Measurements from ENCODE around the gene HDAC4.

Gene HDAC4

DNA sequence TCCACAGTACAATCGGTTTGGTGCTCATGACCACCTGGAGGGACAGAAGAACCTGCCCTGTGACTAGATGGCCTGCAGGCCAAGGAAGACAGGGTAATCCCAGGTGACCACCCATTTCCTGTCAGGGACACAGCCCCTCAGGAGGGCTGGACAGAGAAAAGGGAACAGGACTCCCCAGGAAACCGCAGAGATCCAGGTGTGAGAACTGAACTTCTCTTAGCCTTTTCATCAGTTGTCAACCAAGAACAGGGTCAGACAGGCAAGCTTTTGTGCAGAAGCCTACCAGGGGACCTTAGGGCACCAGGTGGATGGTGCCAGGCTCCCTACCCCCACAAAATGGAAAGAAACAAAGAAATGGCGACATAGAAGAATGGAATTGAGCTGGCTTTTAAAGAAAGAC, 132.3 kb downstream of the HDAC4 start:
- H3K4me1 Mint-ChIP-seq, result peaks cover 77% of the 10 kb centered on the region
- H3K27me3 Mint-ChIP-seq, result peaks cover 11% of the 10 kb centered on the region
- H3K9me3 Mint-ChIP-seq, result no peaks in the 10 kb centered on the region
- H3K27ac Mint-ChIP-seq, result no peak overlapping the region
- ATAC-seq (no peak), DNase-seq (no peak)
- H3K36me3 Mint-ChIP-seq (ENCODE audit: low read depth), result peaks cover 4% of the 10 kb centered on the region
- no peak overlapping the region for H3K4me3 Mint-ChIP-seq

DNA sequence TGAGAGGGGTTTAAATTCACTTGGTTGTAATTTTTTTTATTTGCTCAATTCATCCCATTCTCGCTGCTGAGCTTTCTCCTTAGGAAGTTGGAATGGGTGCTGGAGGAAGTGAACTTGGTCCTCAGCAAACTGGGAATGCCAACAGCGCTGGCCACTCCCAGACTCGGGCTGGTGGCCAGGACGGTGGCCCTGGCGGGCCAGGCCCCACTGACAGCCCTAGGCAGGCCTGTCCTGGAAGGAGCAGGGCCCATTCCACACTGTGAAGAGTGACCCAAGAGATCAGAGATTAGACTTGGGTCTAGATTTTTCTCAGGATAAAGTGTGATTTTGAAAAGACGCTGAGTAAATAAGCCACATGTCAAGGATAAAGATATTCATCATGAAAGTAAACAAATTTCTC, 132.7 kb downstream of the HDAC4 start:
- DNase-seq, result no peak
- peaks cover 76% of the 10 kb centered on the region for H3K4me1 Mint-ChIP-seq

DNA sequence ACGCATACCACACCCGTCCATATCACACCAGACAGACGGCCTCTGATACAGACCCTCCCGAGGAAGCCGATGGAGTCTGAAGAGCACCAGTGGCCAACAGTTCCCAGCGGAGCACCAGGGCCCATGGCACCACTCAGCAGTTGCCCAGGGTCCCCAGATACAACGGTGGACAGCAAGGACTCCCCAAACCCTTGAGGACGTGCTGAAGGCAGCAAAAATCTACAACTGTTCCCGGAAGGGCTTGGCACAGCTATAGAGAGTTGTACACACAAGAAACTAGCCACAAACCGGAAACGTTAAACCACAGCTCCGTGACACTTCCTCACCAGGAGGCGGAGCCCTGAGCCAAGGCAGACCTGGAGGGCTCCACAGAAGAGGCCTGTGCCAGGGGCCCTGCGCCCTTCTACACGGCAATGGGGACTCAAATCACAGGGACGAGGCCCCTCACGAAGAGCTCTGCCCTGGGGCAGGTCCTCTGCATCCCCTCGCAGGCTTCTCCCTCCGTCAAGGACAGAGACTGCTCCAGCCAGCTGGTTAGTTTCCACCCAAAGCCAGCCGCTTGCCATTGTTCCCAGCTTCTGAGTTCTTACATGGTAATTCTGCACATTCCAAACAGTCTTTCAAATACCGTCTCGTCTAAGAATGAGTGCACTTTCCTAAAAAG, 133.4 kb downstream of the HDAC4 start:
- Mint-ChIP-seq H3K27me3 (peaks cover 14% of the 10 kb centered on the region), H3K4me3 (peak overlapping the region; percentile 69), H3K27ac (peak overlapping the region; percentile 83), H3K36me3 (ENCODE audit: low read depth) (peaks cover 4% of the 10 kb centered on the region), H3K9me3 (no peaks in the 10 kb centered on the region), H3K4me1 (peaks cover 75% of the 10 kb centered on the region)
- ATAC-seq, result peak; percentile 90
- peak; percentile 88 for DNase-seq

More for the DNA sequence above, 132.7 kb downstream of the HDAC4 start:
- no peaks in the 10 kb centered on the region for H3K9me3 Mint-ChIP-seq
- no peak overlapping the region for H3K27ac Mint-ChIP-seq
- H3K27me3 Mint-ChIP-seq, result peaks cover 14% of the 10 kb centered on the region
- no peak overlapping the region for H3K4me3 Mint-ChIP-seq
- peaks cover 4% of the 10 kb centered on the region for H3K36me3 Mint-ChIP-seq (ENCODE audit: low read depth)
- no peak for ATAC-seq

DNA sequence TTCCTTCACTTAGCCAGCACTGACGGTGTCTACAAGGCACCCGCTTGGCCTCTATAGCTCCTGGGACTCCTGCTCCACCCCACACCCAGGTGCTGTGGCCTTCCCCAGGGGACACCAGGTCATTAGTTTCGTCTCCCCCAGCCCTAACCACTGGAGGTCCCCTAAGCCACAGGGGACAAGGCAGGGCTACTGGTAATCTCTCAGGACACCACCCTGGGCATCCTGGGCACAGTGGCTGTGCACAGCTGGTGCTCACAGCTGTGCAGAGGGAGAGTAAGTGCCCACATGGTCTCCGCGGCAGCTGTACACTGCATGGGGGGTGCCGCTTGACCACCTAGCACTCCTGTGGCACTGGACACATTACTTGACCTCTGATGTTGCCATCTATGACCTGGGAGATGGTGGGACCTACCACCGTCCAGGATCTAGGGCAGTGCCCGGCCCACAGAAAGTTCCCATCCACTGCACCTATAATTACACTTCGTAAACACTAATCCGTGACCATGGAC, 134.0 kb downstream of the HDAC4 start:
- H3K9me3 Mint-ChIP-seq, result no peaks in the 10 kb centered on the region
- H3K4me1 Mint-ChIP-seq, result peaks cover 75% of the 10 kb centered on the region
- H3K27me3 Mint-ChIP-seq, result peaks cover 14% of the 10 kb centered on the region
- peaks cover 4% of the 10 kb centered on the region for H3K36me3 Mint-ChIP-seq (ENCODE audit: low read depth)
- peak overlapping the region; percentile 69 for H3K4me3 Mint-ChIP-seq
- DNase-seq, result no peak
- H3K27ac Mint-ChIP-seq, result peak overlapping the region; percentile 83
- no peak for ATAC-seq

DNA sequence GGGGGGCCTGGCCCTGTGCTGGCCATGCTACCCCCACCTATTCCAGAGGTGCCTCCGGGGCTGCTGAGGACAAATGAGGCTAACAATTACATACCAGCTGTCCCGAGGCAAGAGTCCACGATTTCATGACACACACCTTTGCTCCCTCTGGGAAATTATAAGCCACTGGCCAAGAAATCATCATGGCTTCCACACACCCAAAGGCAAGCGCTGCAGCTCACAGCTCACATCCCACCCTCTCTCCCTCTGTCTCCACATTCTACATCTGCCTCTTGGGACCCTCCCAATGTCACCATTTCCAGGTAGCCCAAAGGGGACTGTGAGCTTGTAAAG, 134.4 kb downstream of the HDAC4 start:
- no peak for DNase-seq
- no peak for ATAC-seq
- Mint-ChIP-seq H3K9me3 (no peaks in the 10 kb centered on the region), H3K27me3 (peaks cover 11% of the 10 kb centered on the region), H3K36me3 (ENCODE audit: low read depth) (peaks cover 4% of the 10 kb centered on the region), H3K4me1 (peaks cover 75% of the 10 kb centered on the region), H3K4me3 (peak overlapping the region; percentile 69), H3K27ac (peak overlapping the region; percentile 83)

DNA sequence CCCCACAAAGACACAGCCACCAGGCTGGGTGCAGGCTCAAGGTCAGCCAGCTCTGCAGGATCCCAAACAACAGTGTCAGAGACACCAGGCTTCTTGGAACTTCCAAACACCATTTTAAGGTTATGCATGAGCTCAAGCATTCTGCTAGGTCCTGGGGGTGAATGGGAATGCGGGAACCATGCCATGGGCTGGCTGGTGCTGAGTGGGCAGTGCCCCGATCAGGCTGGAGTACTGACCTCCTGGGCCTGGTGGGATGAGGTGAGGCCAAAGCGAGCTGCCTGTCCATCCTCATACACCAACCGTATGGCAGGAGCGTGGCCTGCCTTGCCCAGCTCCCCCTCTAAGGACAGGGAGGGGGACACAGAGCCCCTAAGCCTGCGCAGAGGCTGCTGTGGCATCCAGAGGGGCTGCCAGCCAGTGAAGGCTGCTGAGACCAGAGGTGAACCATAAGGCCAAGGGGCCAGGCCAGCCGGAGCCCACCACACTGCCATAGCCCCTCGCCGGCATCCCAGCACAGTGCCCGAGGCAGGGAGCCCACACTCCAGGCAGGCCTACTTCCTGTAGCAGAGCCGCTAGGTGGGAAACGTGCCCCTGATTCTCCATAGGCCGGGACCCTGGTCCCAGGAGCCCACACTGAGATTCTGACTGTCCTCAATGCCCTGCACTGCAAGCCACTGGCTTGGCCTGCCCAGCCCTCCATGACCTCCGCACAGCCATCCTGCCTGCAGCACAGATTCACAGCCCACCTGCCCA, 135.0 kb downstream of the HDAC4 start:
- Mint-ChIP-seq H3K4me1 (peaks cover 78% of the 10 kb centered on the region), H3K9me3 (no peaks in the 10 kb centered on the region), H3K27me3 (peaks cover 9% of the 10 kb centered on the region), H3K36me3 (ENCODE audit: low read depth) (peaks cover 5% of the 10 kb centered on the region), H3K27ac (peak overlapping the region; percentile 82), H3K4me3 (peak overlapping the region; percentile 70)
- no peak for DNase-seq
- ATAC-seq, result no peak

DNA sequence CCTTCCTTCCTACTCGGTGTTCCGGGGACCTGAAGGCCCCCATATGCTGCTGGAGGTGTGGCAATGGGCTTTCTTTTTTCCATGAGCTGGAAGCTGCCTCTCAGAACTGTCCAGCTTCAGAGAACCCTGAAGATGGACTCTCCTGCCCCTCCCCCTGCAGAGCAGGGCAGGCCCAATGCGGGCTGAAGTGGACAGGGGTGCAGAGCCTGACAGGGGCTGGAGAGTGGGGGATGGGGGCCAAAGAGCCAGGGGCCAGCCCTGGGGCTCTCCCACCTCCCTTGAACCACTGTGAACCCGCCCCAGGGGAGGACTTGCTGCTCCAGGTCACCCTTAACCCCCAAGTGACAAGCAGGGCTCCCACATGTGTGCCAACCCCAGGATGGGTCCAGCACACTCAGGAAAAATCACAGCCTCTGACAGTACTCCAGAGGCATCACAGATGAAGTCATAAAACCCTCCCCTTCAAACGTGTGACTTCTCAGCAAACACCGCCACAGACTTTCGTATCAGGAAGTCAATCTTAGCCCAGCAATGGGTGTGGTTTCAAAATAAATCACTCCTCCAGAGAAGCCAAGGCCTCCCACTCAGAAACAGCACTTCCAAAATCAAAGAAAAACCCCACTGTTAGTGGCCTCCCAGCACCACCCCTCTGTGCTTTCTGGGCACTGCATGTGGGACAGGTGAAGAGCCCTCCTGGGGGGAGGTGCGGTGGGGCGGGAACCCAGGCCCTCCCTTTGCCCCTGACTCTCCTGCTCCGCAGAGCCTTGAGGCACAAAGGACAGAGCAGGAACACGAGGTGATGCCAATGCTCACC, 135.8 kb downstream of the HDAC4 start:
- ATAC-seq, result peak; percentile 62
- Mint-ChIP-seq H3K4me1 (peaks cover 84% of the 10 kb centered on the region), H3K27ac (peak overlapping the region; percentile 82), H3K4me3 (peak overlapping the region; percentile 70), H3K36me3 (ENCODE audit: low read depth) (peaks cover 5% of the 10 kb centered on the region), H3K9me3 (no peaks in the 10 kb centered on the region), H3K27me3 (peaks cover 9% of the 10 kb centered on the region)
- peak; percentile 60 for DNase-seq

DNA sequence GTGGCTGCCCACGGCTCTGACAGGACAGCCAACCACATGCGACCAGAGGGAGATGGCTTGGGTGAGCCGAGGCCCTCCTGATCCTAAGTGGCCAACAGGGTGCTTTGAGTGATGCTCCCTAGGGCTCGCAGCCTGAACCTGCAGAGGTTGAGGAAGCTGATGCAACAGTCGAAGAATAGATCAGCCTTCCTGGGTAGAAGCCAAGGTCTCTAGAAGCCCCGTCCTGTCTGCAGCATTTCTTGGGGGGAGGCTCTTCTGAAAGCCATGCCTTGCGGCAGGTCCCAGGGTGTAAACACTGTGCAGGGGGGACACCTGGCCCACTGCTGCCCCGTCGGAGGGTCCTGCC, 136.4 kb downstream of the HDAC4 start:
- DNase-seq (no peak), ATAC-seq (peak; percentile 13)
- H3K4me3 Mint-ChIP-seq, result peak overlapping the region; percentile 52
- H3K9me3 Mint-ChIP-seq, result no peaks in the 10 kb centered on the region
- peaks cover 6% of the 10 kb centered on the region for H3K27me3 Mint-ChIP-seq
- peaks cover 86% of the 10 kb centered on the region for H3K4me1 Mint-ChIP-seq
- peaks cover 5% of the 10 kb centered on the region for H3K36me3 Mint-ChIP-seq (ENCODE audit: low read depth)
- H3K27ac Mint-ChIP-seq, result peak overlapping the region; percentile 82

DNA sequence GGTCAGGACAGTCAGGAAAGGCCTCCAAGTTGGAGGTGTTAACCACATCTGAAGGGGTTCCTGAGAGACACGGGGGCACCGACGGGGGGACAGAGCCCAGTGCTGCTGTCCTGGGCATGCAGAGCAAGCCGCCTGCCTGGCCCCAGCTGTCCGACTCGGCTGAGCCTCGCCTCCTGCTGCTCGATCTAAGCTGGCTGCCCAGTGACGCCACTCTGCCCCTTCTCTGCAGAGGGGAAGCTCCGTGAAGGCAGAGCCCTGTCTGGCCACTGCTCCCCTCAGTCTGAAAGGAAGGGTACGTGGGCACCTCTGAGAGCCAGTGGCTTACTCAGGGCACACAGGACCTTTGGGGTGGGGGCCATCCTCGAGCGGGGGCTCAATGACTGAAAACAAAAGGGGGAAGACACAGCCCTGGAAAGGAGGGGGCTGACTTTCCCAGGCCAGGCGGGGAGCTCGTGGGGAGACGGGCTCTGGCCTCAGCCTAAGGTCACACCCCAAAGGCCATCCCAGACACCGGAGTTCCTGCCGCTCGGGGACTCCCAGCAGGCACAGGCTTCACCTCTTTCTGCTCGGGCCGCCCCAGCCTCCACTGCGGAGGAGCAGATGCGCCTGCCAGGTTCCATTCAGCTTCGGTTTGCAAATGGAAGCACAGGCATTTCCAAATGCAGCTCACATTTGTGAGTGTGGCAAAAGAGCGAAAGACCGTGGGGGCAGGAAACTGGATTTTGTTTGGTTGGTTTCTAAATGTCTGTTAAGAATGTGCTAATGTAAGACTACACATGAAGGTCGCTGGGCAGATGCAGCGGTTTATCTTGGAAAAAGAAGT, 136.9 kb downstream of the HDAC4 start:
- Mint-ChIP-seq H3K4me3 (peak overlapping the region; percentile 52), H3K4me1 (peaks cover 86% of the 10 kb centered on the region)
- DNase-seq, result no peak

DNA sequence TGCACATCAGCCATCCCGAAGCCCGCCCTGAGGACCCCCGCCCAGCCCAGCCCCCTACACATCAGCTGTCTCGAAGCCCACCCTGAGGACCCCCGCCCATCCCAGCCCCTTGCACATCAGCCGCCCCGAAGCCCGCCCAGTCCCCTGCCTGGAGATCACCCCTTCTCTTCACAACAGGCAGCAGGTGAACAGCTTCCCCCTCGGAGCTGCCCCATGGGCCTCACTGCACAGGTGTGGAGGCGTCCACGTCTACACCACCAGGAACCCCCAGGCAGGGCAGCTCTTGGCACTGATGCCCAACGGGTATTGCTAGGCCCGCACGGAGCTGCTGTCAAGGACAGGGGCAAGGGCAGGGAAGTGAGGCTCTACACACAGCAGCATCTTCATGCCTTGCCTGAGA, 137.6 kb downstream of the HDAC4 start:
- peaks cover 86% of the 10 kb centered on the region for H3K4me1 Mint-ChIP-seq
- peaks cover 2% of the 10 kb centered on the region for H3K27me3 Mint-ChIP-seq
- DNase-seq (no peak), ATAC-seq (no peak)
- no peak overlapping the region for H3K4me3 Mint-ChIP-seq
- peaks cover 1% of the 10 kb centered on the region for H3K36me3 Mint-ChIP-seq (ENCODE audit: low read depth)
- H3K27ac Mint-ChIP-seq, result no peak overlapping the region
- H3K9me3 Mint-ChIP-seq, result no peaks in the 10 kb centered on the region

More for the DNA sequence above, 136.9 kb downstream of the HDAC4 start:
- Mint-ChIP-seq H3K27ac (peak overlapping the region; percentile 82), H3K36me3 (ENCODE audit: low read depth) (peaks cover 2% of the 10 kb centered on the region), H3K27me3 (peaks cover 2% of the 10 kb centered on the region), H3K9me3 (no peaks in the 10 kb centered on the region)
- ATAC-seq, result no peak

DNA sequence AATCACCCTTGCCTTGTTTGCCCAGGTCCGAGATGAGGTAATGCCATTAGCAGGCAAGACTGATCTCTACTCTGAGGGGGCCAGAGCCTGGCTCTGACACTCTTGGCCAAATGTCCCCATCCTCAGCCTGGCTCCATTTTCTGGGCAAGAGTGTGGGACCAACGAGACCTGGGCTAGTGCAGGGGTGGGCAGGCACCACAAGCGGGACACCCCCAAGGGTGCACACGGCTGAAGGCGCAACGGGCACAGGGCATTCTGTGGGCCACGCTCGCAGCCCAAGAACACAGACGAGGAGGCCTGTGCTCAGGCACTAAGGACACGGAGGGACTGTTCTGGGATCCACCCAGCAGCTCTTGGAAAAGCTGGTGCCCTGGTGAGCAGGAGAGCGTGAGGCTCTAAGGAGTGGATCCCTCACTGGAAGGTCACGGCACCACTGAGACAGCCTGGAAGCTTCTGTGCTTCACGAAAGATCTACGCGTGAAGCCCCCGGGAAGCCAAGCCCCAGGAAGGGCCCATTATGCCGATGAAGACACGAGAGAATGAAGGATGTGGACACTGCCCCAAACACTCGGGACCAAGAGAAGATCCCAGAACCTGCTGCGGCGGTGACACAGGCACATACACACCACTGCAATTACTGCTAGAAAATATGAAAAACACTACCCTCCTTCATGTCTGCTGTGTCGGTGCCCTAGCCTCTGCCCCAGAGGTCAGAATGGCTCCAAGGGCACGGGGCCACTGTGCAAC, 138.2 kb downstream of the HDAC4 start:
- Mint-ChIP-seq H3K9me3 (peaks cover 5% of the 10 kb centered on the region), H3K36me3 (ENCODE audit: low read depth) (peaks cover 2% of the 10 kb centered on the region), H3K27me3 (peaks cover 2% of the 10 kb centered on the region), H3K4me1 (peaks cover 86% of the 10 kb centered on the region), H3K27ac (no peak overlapping the region), H3K4me3 (no peak overlapping the region)
- DNase-seq, result no peak
- ATAC-seq, result no peak

DNA sequence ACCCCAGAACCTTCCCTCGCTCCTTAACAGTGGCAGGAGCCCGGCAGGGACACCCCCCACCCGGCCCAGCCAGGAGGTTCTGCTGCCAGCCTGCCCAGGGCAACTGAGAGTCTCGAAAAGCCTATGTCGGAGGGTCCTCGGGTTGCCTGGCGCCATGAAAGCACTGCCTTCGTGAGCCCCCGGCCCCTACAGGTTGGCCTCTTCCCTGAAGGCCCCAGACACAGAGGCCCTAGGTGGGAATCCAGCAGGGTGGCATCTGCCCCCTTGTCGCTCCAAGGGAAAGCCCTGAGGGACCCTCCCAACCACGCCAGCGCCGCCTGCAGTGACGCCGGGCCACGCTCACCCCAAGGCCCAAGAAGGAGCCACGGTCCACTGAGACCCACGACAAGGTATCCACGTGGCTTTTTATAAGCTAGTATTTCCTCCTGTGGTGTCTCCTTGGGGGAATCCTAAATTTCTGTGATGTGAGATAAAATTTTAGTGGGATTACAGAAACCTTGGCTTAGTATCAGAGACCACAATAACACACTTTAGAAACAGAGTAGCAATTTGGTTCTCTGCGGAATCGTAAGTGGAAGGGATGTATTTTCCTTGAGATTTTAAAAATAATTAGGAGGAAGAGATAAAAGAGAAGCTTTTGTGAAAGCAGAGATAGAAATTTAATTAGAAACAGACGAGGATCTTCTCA, 138.9 kb downstream of the HDAC4 start:
- Mint-ChIP-seq H3K4me3 (no peak overlapping the region), H3K9me3 (peaks cover 8% of the 10 kb centered on the region), H3K27me3 (peaks cover 2% of the 10 kb centered on the region), H3K36me3 (ENCODE audit: low read depth) (peaks cover 5% of the 10 kb centered on the region), H3K27ac (no peak overlapping the region), H3K4me1 (peaks cover 86% of the 10 kb centered on the region)
- ATAC-seq (no peak), DNase-seq (no peak)

DNA sequence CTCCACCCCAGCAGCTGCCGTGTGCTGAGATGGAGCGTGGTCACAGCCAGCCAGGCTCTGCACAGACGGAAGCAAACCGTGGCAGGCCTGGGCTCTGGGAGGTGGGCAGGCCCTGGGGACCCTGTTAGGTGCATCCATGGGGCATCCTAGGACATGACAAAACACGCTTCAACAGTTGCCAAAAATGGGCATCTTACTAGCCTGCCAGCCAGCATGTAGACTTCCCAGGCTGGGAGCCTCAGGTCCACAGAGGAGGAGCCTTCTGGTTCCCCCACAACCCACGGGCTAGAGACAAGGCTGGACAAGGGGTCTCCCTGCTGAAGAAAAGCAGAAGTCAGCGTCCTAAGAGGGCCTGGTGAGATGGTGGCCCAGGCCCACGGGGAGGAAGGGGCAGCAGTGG, 139.5 kb downstream of the HDAC4 start:
- no peak overlapping the region for H3K4me3 Mint-ChIP-seq
- no peak for ATAC-seq

More for the DNA sequence above, 139.5 kb downstream of the HDAC4 start:
- Mint-ChIP-seq H3K27ac (no peak overlapping the region), H3K4me1 (peaks cover 85% of the 10 kb centered on the region), H3K9me3 (peaks cover 8% of the 10 kb centered on the region), H3K27me3 (peaks cover 2% of the 10 kb centered on the region), H3K36me3 (ENCODE audit: low read depth) (peaks cover 5% of the 10 kb centered on the region)
- no peak for DNase-seq

Measured in activated naive CD8-positive, alpha-beta T cell treated with anti-CD3 and anti-CD28 coated beads, Interleukin-2, amount 50 U/mL, for 24 hours (primary cell).